ENCODE results near the gene TCOF1. TPM values are rescaled to one million over a fixed set of nuclear protein-coding genes. Genes with fewer than 3 reads are reported as not detected.

TCOF1 gene
- total and polyA plus RNA-seq, 11 donors: 11.9 to 29.9 (median 16.0) TPM

DNA sequence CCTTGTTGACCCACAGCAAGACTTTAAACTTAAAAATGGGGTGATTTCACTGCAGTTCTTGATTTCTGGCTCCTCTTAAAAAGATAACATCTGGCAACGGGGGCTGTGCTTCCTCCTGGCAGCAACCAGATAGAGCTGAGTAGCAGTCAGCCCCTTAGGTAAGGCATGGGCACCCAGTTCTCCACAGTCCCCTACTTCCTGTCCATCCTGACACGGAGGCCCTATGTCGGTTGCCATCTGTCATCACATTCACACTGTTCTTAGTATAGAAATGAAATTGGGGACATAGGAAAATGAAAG, 43.5 kb downstream of the TCOF1 start:
- intact Hi-C loops (cut with DNase I): loop anchor here in 2 of 10 donors (5.0 kb wide), 1 partner anchor 36 kb away; no protein-coding TSS in a partner anchor
- H3K4me3 ChIP-seq: no peak overlapping the region
- H3K4me1 ChIP-seq: peaks cover 0 to 14% (median 0%) of the 10 kb centered on the region in 12 donors
- no peaks in the 10 kb centered on the region for H3K9me3 ChIP-seq
- ATAC-seq (no peak), DNase-seq (no peak)
- H3K27me3 ChIP-seq: no peaks in the 10 kb centered on the region
- no peak for TF ChIP-seq POLR2A (IDR thresholded peaks at IDR 0.05)
- TF ChIP-seq, protein P1, sequence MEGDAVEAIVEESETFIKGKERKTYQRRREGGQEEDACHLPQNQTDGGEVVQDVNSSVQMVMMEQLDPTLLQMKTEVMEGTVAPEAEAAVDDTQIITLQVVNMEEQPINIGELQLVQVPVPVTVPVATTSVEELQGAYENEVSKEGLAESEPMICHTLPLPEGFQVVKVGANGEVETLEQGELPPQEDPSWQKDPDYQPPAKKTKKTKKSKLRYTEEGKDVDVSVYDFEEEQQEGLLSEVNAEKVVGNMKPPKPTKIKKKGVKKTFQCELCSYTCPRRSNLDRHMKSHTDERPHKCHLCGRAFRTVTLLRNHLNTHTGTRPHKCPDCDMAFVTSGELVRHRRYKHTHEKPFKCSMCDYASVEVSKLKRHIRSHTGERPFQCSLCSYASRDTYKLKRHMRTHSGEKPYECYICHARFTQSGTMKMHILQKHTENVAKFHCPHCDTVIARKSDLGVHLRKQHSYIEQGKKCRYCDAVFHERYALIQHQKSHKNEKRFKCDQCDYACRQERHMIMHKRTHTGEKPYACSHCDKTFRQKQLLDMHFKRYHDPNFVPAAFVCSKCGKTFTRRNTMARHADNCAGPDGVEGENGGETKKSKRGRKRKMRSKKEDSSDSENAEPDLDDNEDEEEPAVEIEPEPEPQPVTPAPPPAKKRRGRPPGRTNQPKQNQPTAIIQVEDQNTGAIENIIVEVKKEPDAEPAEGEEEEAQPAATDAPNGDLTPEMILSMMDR (IDR thresholded peaks at IDR 0.05): no peak
- H3K36me3 ChIP-seq: peaks cover 0 to 98% (median 92%) of the 10 kb centered on the region in 9 donors
- H3K27ac ChIP-seq: no peak overlapping the region
- 42 to 53% (median 47%) methylated on average over 3 of the region's 3 CpGs for WGBS, 4 donors

DNA sequence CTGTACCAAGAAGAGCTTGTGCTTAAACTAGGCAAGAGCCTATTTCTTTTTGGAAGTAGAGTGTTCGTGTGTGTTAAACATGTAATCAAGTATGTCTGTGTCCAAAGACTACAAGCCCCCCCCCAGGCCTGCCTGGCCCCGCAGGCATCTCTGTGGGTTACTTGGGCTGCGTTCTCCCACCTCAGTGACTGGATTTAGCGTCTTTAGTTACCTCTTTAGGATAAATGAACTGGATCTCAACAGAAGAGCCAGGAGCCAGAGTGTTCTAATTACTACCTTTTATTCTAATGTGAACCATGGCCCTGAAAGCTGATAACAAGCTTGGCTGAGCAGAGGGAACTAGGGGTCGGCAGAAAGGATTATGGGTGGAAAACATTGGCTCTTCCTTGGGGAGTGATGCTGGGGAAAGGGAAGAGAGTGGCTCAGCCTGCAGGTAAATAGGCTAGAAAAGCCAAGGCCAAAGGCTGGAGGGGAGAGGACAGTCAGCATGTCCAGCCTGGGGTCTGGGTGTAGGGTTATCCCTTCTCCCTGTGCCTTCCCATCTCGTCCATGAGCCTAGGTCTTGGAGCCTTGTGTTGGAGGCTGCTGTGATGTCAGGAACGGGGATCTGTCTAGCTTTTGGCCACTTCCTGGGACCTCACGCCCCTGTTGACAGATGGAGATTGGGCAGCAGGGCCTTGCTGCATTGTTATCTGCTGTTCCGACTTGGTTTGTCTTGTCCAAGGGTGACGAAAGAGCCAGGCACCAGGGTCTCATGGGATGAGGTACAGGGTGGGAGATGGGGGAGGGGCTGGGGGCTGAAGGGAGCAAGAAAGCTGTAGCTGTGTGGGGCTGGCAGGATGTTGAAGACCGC, 44.1 kb downstream of the TCOF1 start:
- Histone ChIP-seq H3K9me3 (no peaks in the 10 kb centered on the region), H3K27me3 (no peaks in the 10 kb centered on the region), H3K4me1 (peaks cover 0 to 14% (median 0%) of the 10 kb centered on the region in 12 donors), H3K27ac (no peak overlapping the region), H3K4me3 (no peak overlapping the region), H3K36me3 (peaks cover 0 to 98% (median 92%) of the 10 kb centered on the region in 9 donors)
- DNase-seq (no peak), ATAC-seq (no peak)
- intact Hi-C loops (cut with DNase I): loop anchor here in 2 of 10 donors (5.0 kb wide), 1 partner anchor 36 kb away; no protein-coding TSS in a partner anchor
- TF ChIP-seq POLR2A (IDR thresholded peaks at IDR 0.05): no peak
- TF ChIP-seq, protein P1 (IDR thresholded peaks at IDR 0.05): no peak
- 70 to 77% (median 71%) methylated on average over 11 of the region's 11 CpGs for WGBS, 4 donors

DNA sequence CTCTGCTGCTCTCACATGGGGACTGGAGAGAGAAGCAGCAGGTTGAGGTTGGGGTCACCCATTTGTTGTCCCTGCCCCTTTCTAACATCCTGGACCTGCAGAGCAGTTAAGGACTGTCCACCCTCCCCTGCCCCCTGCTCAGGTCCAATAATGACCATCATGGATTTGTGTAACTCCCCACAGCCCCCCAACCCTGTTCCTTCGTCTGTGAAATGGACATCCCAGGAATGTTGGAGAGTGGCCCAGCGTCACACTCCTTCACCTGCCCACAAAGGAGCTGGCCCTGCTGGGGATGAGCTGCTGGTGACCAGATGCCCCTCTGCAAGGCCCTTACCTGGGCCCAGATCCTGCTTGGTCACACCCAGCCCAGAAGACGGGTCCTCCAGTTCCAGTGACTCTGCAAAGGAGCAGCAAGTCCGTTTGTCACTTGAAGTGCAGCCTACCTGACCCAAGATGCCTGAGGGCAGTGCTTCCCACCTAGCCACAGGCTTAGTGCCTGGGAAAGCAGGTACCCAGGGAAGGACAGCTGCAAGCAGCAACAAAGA, 44.8 kb downstream of the TCOF1 start:
- ATAC-seq (no peak), DNase-seq (no peak)
- H3K4me1 ChIP-seq: peaks cover 0 to 21% (median under 1%) of the 10 kb centered on the region in 12 donors
- intact Hi-C loops (cut with DNase I): loop anchor here in 2 of 10 donors (5.0 kb wide), 1 partner anchor 35 kb away; no protein-coding TSS in a partner anchor
- TF ChIP-seq POLR2A (IDR thresholded peaks at IDR 0.05): no peak
- no peaks in the 10 kb centered on the region for H3K27me3 ChIP-seq
- no peak overlapping the region for H3K27ac ChIP-seq
- peaks cover 0 to 100% (median 85%) of the 10 kb centered on the region in 9 donors for H3K36me3 ChIP-seq
- no peaks in the 10 kb centered on the region for H3K9me3 ChIP-seq
- H3K4me3 ChIP-seq: no peak overlapping the region
- 83 to 91% (median 86%) methylated on average over 4 of the region's 4 CpGs for WGBS, 4 donors

DNA sequence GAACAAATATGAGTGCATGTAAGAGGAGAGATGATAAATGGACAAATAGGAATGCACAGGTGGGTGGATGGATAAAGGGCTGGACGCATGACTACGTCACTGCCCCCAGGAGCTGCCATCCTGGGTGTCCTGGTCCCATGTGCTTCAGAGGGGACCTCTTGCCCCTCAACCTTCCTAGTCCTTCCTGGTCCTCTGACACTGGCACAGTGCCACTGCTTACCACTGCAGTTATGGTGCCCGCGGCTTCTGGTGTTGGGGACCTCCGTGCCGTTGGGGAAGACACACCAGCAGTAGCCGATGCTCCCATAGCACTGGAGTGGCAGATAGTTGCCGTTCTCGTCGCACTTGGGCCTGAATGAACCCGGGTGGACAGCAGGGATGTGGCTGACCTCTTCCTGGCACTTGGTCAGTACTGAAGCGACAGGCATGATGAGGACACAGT, 45.4 kb downstream of the TCOF1 start:
- 94 to 98% (median 95%) methylated on average over 8 to 12 of the region's 12 CpGs for WGBS, 4 donors
- Histone ChIP-seq H3K9me3 (no peaks in the 10 kb centered on the region), H3K4me3 (no peak overlapping the region), H3K27me3 (no peaks in the 10 kb centered on the region), H3K27ac (no peak overlapping the region), H3K4me1 (peaks cover 0 to 27% (median 3%) of the 10 kb centered on the region in 12 donors), H3K36me3 (peaks cover 0 to 100% (median 78%) of the 10 kb centered on the region in 9 donors)
- ATAC-seq (no peak), DNase-seq (no peak)
- intact Hi-C loops (cut with DNase I): loop anchor here in 2 of 10 donors (5.0 kb wide), 1 partner anchor 34 kb away; no protein-coding TSS in a partner anchor
- no peak for TF ChIP-seq POLR2A (IDR thresholded peaks at IDR 0.05)
- TF ChIP-seq, protein P1 (IDR thresholded peaks at IDR 0.05): no peak
